Osteocyte (in vitro differentiated cells): Measurements from ENCODE around the gene USB1. TPM values are rescaled to one million over a fixed set of nuclear protein-coding genes. Genes with fewer than 3 reads are reported as not detected.

Experiments used
- DNase-seq: peaks from one replicate; pipeline ENCODE4 v3.0.0; 2021; ENCODE audit warnings: mixed read lengths; ENCODE audit not compliant: unreplicated experiment; ENCODE audit errors: extremely low spot score
- H3K27ac Mint-ChIP-seq: one replicate; pipeline ENCODE4 v1.8.0; 2021; ENCODE audit warnings: mild to moderate bottlenecking, mixed read lengths; ENCODE audit not compliant: unreplicated experiment
- H3K27me3 Mint-ChIP-seq: one replicate; pipeline ENCODE4 v1.8.0; 2021; ENCODE audit warnings: mixed read lengths; ENCODE audit not compliant: unreplicated experiment
- H3K36me3 Mint-ChIP-seq: one replicate; pipeline ENCODE4 v1.8.0; 2021; ENCODE audit warnings: mixed read lengths; ENCODE audit not compliant: unreplicated experiment
- H3K4me1 Mint-ChIP-seq: one replicate; pipeline ENCODE4 v1.8.0; 2021; ENCODE audit warnings: mixed read lengths; ENCODE audit not compliant: unreplicated experiment
- H3K4me3 Mint-ChIP-seq: one replicate; pipeline ENCODE4 v1.8.0; 2021; ENCODE audit warnings: mild to moderate bottlenecking, moderate library complexity, mixed read lengths; ENCODE audit not compliant: unreplicated experiment
- H3K9me3 Mint-ChIP-seq: one replicate; pipeline ENCODE4 v1.8.0; 2021; ENCODE audit warnings: mixed read lengths; ENCODE audit not compliant: unreplicated experiment
- total RNA-seq: library from RNA; stranded (reverse); gene quantifications from 2 replicates; pipeline ENCODE4 v1.2.1, GENCODE V29; 2021
- TF ChIP-seq, protein P1 (sequence below): fragments of 200-600 bp; sonication (generic); IDR thresholded peaks from 2 replicates; pipeline ENCODE4 v1.5.0; 2021; ENCODE audit warnings: antibody characterized with exemption, mild to moderate bottlenecking, moderate library complexity

USB1 gene
- total RNA-seq, 1 donor from 2014 or later = 45.5 TPM

GRCh38 chr16:58009856-58010416 lies 8.7 kb downstream of the USB1 start:
- Mint-ChIP-seq H3K27ac (no peak overlapping the region), H3K36me3 (peaks cover 36% of the 10 kb centered on the region), H3K27me3 (no peaks in the 10 kb centered on the region), H3K4me3 (no peak overlapping the region), H3K9me3 (no peaks in the 10 kb centered on the region), H3K4me1 (peaks cover 6% of the 10 kb centered on the region)
- DNase-seq = no peak
- TF ChIP-seq, protein P1, sequence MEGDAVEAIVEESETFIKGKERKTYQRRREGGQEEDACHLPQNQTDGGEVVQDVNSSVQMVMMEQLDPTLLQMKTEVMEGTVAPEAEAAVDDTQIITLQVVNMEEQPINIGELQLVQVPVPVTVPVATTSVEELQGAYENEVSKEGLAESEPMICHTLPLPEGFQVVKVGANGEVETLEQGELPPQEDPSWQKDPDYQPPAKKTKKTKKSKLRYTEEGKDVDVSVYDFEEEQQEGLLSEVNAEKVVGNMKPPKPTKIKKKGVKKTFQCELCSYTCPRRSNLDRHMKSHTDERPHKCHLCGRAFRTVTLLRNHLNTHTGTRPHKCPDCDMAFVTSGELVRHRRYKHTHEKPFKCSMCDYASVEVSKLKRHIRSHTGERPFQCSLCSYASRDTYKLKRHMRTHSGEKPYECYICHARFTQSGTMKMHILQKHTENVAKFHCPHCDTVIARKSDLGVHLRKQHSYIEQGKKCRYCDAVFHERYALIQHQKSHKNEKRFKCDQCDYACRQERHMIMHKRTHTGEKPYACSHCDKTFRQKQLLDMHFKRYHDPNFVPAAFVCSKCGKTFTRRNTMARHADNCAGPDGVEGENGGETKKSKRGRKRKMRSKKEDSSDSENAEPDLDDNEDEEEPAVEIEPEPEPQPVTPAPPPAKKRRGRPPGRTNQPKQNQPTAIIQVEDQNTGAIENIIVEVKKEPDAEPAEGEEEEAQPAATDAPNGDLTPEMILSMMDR = no peak

GRCh38 chr16:58010886-58011285 lies 9.7 kb downstream of the USB1 start:
- TF ChIP-seq, protein P1 = no peak
- DNase-seq = no peak
- H3K27ac Mint-ChIP-seq = no peak overlapping the region
- H3K4me3 Mint-ChIP-seq = no peak overlapping the region
- H3K9me3 Mint-ChIP-seq = no peaks in the 10 kb centered on the region
- H3K4me1 Mint-ChIP-seq = peaks cover 6% of the 10 kb centered on the region
- H3K27me3 Mint-ChIP-seq = no peaks in the 10 kb centered on the region
- H3K36me3 Mint-ChIP-seq = peaks cover 35% of the 10 kb centered on the region

DNA sequence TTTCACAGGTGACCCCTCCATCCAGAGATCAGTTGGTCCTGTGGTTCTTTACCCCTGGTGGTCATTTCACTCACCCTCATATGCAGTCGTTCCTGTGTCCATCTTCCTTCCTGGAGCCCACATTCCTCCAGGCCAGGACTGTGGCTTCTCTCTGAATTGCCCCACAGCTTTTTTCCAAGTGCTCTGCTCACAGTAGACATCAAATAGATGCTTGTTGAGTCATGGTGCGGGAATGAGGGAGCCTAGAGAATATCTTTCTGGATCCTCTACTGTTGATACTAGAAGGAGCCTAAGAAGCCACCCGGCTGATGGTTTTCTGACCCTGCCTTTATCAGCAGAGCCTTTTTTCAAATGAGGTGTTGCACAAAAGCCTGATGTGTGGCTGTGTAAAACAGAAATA lies 10.4 kb downstream of the USB1 start:
- H3K27ac Mint-ChIP-seq = no peak overlapping the region
- no peak for DNase-seq

GRCh38 chr16:58012481-58012880 lies 11.3 kb downstream of the USB1 start:
- DNase-seq = no peak
- no peak overlapping the region for H3K27ac Mint-ChIP-seq
- no peaks in the 10 kb centered on the region for H3K9me3 Mint-ChIP-seq
- TF ChIP-seq, protein P1 = no peak
- H3K27me3 Mint-ChIP-seq = no peaks in the 10 kb centered on the region
- peaks cover 26% of the 10 kb centered on the region for H3K36me3 Mint-ChIP-seq
- peaks cover 6% of the 10 kb centered on the region for H3K4me1 Mint-ChIP-seq
- H3K4me3 Mint-ChIP-seq = no peak overlapping the region

More for the DNA sequence above, 10.4 kb downstream of the USB1 start:
- TF ChIP-seq, protein P1 = no peak
- Mint-ChIP-seq H3K9me3 (no peaks in the 10 kb centered on the region), H3K4me1 (peaks cover 6% of the 10 kb centered on the region), H3K4me3 (no peak overlapping the region), H3K36me3 (peaks cover 32% of the 10 kb centered on the region), H3K27me3 (no peaks in the 10 kb centered on the region)

- Mint-ChIP-seq H3K27me3 (no peaks in the 10 kb centered on the region), H3K36me3 (peaks cover 24% of the 10 kb centered on the region), H3K4me3 (no peak overlapping the region), H3K9me3 (no peaks in the 10 kb centered on the region), H3K4me1 (peaks cover 6% of the 10 kb centered on the region), H3K27ac (no peak overlapping the region)
- TF ChIP-seq, protein P1 = no peak
- no peak for DNase-seq
Measured at GRCh38 chr16:58013201-58013956, 12.2 kb downstream of the USB1 start.
